GM21619 (cell line): Measurements from ENCODE around the gene VPS18.
"Not testable (repeated sequence)": the region's sequence is repeated elsewhere in the genome, so short reads cannot be mapped to it uniquely, and the experiment has no call there.

Experiments used
- ATAC-seq: cut with Tn5 transposase; IDR thresholded peaks from one replicate; pipeline ENCODE4 v1.9.1; 2021; ENCODE audit not compliant: unreplicated experiment

The VPS18 gene

GRCh38 chr15:40893733-40894680, at the start of gene VPS18:
Gene VPS18, plus strand, starts transcription at chr15:40894450. Its CDS starts 319 bp downstream, at chr15:40894769.
- ATAC-seq, result peak; percentile 76

GRCh38 chr15:40844696-40845030, 49.6 kb upstream of the VPS18 start:
- no peak for ATAC-seq

- no peak for ATAC-seq
Observed at GRCh38 chr15:40845036-40845435, 49.2 kb upstream of the VPS18 start.

- no peak for ATAC-seq
Observed at GRCh38 chr15:40845511-40846284, 48.6 kb upstream of the VPS18 start.

GRCh38 chr15:40846841-40847222, 47.4 kb upstream of the VPS18 start:
- ATAC-seq, result peak; percentile 9

GRCh38 chr15:40847223-40847961, 46.9 kb upstream of the VPS18 start:
- peak; percentile 59 for ATAC-seq

- ATAC-seq, result no peak
Observed at GRCh38 chr15:40850576-40851112, 43.6 kb upstream of the VPS18 start.

GRCh38 chr15:40852529-40852928, 41.7 kb upstream of the VPS18 start:
- no peak for ATAC-seq

GRCh38 chr15:40853241-40853890, 40.9 kb upstream of the VPS18 start:
- no peak for ATAC-seq

GRCh38 chr15:40854161-40854560, 40.1 kb upstream of the VPS18 start:
- ATAC-seq, result no peak

GRCh38 chr15:40855706-40856234, 38.5 kb upstream of the VPS18 start:
- ATAC-seq, result no peak

- no peak for ATAC-seq
Observed at GRCh38 chr15:40856746-40857145, 37.5 kb upstream of the VPS18 start.

- ATAC-seq, result peak; percentile 54
Observed at GRCh38 chr15:40857601-40858341, 36.5 kb upstream of the VPS18 start.

GRCh38 chr15:40858706-40859105, 35.5 kb upstream of the VPS18 start:
- ATAC-seq, result no peak

GRCh38 chr15:40859206-40859851, 34.9 kb upstream of the VPS18 start:
- no peak for ATAC-seq

GRCh38 chr15:40861147-40861546, 33.1 kb upstream of the VPS18 start:
- ATAC-seq, result not testable (repeated sequence)

GRCh38 chr15:40863660-40864270, 30.5 kb upstream of the VPS18 start:
- no peak for ATAC-seq

- ATAC-seq, result no peak
Observed at GRCh38 chr15:40867199-40867598, 27.1 kb upstream of the VPS18 start.

- ATAC-seq, result no peak
Observed at GRCh38 chr15:40869686-40870085, 24.6 kb upstream of the VPS18 start.
